Natural killer cell treated with Interleukin-12 subunit alpha and Interleukin-12 subunit beta and Interleukin-15 and Interleukin-18, amount 100 ng/mL, for 72 hours (primary cell): ENCODE results near the gene SMCO4. TPM values are rescaled to one million over a fixed set of nuclear protein-coding genes. Genes with fewer than 3 reads are reported as not detected.

Experiments
- ATAC-seq, 2 donors: fragments of 150-1000 bp; cut with Tn5 transposase in 1 of 2; sonication (Bioruptor Pico), chemical (Tn5 transposase) in 1 of 2; 2 replicates each; pipeline ENCODE4 v1.10.0; 2021
- DNase-seq: peaks from one replicate; pipeline ENCODE4 v3.0.0; 2022; ENCODE audit warnings: low spot score
- H3K27ac Mint-ChIP-seq, 2 donors: 1 replicate in 1 of 2; 2 replicates in 1 of 2; pipeline ENCODE4 v1.8.0; 2022; ENCODE audit warnings: mixed read lengths in 2 of 2, mild to moderate bottlenecking in 1 of 2, moderate library complexity in 1 of 2
- H3K27me3 Mint-ChIP-seq, 2 donors: 1 replicate in 1 of 2; 2 replicates in 1 of 2; pipeline ENCODE4 v1.8.0; 2022; ENCODE audit warnings: mixed read lengths in 2 of 2
- H3K36me3 Mint-ChIP-seq: one replicate; pipeline ENCODE4 v1.8.0; 2022; ENCODE audit warnings: mixed read lengths
- H3K4me1 Mint-ChIP-seq, 2 donors: 1 replicate in 1 of 2; 2 replicates in 1 of 2; pipeline ENCODE4 v1.8.0; 2022; ENCODE audit warnings: low read depth in 2 of 2, mixed read lengths in 2 of 2, mild to moderate bottlenecking in 1 of 2
- H3K4me3 Mint-ChIP-seq: one replicate; pipeline ENCODE4 v1.8.0; 2022; ENCODE audit warnings: mixed read lengths
- H3K9me3 Mint-ChIP-seq: 2 replicates; pipeline ENCODE4 v1.8.0; 2022; ENCODE audit warnings: mixed read lengths
- total RNA-seq, 2 donors: library from RNA; stranded (reverse); gene quantifications; one replicate each; pipeline ENCODE4 v1.2.3, GENCODE V29; 2022

SMCO4 gene
- total RNA-seq, 2 donors from 2014 or later, result 12.7 to 17.9 TPM

DNA sequence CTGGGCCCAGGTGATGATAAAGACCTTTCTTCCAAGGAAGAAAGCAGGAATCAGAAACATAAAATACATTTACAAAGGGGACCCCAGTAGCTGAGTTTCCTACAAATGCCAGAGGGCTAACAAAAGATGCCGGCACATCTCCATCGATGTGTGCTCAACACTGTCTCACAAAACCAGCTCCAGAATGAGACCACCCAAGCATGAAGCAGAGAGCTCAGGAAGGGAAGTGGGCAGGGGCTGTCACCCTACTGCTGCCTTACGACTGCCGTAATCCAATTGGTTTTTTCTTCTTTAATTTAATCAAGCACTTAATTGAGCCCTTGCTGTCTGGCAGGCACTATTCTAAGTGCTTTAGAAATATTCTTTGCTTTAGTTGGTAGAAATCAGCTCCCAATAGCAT is 26.1 kb downstream of the SMCO4 start:
- no peaks in the 10 kb centered on the region for H3K27me3 Mint-ChIP-seq
- peaks cover 18 to 24% of the 10 kb centered on the region in 2 donors for H3K4me1 Mint-ChIP-seq
- ATAC-seq, result no peak
- no peak overlapping the region for H3K4me3 Mint-ChIP-seq
- H3K36me3 Mint-ChIP-seq, result no peaks in the 10 kb centered on the region
- no peak overlapping the region for H3K27ac Mint-ChIP-seq
- no peaks in the 10 kb centered on the region for H3K9me3 Mint-ChIP-seq
- DNase-seq, result no peak

DNA sequence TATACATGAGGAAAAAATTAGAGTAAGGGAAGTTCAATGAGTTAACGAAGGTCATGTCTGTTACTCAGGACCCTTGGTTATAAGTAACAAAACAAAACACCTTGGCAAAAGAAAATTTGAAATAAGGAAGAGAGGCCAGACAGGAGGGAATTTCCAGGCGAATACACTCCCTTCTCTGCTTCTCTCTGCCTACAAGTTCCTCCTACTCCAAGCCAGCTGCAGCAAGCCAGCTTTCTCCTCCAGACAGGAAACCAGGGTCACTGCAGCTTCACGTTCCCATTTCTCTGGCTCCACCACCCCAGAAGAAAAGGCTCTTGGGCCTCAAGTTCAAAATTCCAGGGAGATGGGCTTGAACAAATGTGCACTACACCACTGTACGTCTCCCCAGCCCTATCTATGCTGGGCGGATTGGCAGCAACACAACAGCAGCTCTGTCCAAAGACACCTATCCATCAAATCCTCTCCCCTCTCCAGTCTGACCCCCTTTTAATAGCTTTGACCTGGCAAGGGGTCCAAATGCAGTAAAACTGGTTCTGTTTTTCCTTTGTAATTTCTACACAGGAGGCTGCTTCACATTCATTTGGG is 27.7 kb downstream of the SMCO4 start:
- no peak for ATAC-seq
- H3K9me3 Mint-ChIP-seq, result no peaks in the 10 kb centered on the region
- no peak overlapping the region for H3K27ac Mint-ChIP-seq
- peaks cover 10 to 15% of the 10 kb centered on the region in 2 donors for H3K4me1 Mint-ChIP-seq
- DNase-seq, result no peak
- no peaks in the 10 kb centered on the region for H3K27me3 Mint-ChIP-seq
- no peak overlapping the region for H3K4me3 Mint-ChIP-seq
- no peaks in the 10 kb centered on the region for H3K36me3 Mint-ChIP-seq

DNA sequence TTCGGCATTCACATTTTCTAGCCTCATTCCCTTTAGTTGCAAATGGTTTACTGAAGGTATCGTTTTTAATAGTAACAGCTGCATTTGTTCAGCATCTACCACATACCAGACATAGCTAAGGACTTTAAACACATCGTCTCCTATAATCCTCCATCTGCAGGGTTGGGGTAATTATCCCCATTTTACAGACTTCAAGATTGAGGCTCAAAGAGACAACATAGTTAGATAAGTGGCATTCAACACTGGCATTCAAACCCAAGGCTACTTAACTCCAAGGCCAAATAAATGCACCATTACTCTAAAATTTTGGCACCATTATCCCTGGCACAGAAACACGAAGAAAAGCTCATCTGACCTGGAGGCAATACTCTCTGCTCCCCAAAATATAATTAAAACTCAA is 28.5 kb downstream of the SMCO4 start:
- H3K36me3 Mint-ChIP-seq, result no peaks in the 10 kb centered on the region
- DNase-seq (no peak), ATAC-seq (no peak)
- H3K4me3 Mint-ChIP-seq, result no peak overlapping the region
- H3K27me3 Mint-ChIP-seq, result no peaks in the 10 kb centered on the region
- H3K9me3 Mint-ChIP-seq, result no peaks in the 10 kb centered on the region
- H3K27ac Mint-ChIP-seq, result no peak overlapping the region
- H3K4me1 Mint-ChIP-seq, result peaks cover 7 to 14% of the 10 kb centered on the region in 2 donors

DNA sequence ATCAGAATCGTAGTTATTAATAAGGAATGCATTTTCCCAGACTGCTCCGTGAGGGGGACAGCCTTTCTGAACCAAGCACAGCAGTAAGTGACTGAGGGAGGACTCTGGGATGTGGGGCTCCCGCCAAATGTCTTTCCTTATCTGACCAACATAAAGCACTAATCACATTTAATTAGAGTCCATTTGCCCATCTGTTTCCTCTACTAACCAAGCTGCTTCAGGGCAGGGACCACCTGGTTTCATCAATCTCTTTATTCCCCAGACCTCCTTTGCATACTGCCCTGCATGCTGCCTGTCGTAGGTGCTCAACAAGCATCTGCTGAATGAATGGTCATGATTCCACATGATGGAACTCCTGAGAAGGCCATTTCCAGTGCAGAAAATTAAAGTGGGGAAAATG is 29.4 kb downstream of the SMCO4 start:
- DNase-seq, result no peak

DNA sequence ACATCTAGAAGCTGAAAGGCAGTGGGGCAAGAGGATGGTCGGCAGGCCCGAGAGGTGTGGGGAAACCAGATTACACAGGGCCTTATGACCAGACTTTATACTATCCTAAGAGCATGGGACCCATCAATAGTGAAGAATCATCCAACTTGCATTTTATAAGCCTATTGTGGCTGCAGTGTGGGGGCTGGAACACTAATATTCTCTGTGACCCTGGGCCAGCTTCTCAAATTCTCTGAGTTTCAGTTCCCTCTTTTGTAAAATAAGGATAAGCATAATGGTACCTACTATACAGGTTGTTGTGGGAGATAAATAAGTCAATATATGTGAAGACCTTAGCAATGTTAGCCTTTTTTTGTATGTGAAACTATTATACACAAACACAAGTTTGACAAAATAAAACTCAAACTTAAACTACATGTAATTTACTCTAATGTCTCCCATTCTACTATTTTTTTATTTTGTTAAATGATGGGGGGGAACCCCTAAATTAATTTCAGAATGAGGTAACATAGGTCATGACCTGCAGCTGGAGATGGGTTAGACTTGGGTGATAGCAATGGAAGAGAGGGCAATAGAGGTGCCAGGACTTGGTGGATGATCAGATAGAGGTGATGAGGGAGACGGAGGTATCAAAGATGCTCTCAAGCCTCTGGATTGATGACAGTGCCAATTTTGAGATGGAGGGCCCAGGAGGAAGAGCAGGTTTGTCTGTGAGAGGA is 30.1 kb downstream of the SMCO4 start:
- Mint-ChIP-seq H3K36me3 (peaks cover 6% of the 10 kb centered on the region), H3K4me3 (no peak overlapping the region), H3K4me1 (peaks cover 0 to 14% of the 10 kb centered on the region in 2 donors), H3K27ac (no peak overlapping the region), H3K27me3 (no peaks in the 10 kb centered on the region), H3K9me3 (no peaks in the 10 kb centered on the region)
- DNase-seq (no peak), ATAC-seq (no peak)

More for the DNA sequence above, 29.4 kb downstream of the SMCO4 start:
- no peak for ATAC-seq
- Mint-ChIP-seq H3K4me1 (peaks cover 0 to 14% of the 10 kb centered on the region in 2 donors), H3K36me3 (no peaks in the 10 kb centered on the region), H3K4me3 (no peak overlapping the region), H3K27me3 (no peaks in the 10 kb centered on the region), H3K9me3 (no peaks in the 10 kb centered on the region), H3K27ac (no peak overlapping the region)

DNA sequence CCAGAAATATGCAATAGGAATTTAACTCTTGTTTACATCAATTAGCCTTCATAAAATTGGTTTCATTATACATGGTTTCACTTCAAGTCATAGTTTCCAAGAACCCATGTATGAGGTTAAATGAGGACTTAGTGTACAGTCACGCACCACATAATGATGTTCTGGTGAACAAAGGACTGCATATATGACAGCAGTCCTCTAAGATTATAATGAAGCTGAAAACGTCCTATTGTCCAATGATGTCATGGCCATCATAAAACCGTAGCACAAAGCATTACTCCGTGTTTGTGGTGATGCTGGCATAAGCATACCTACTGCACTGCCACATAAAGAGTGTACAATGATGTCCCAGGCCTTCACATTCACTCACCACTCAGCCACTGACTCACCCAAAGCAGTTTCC is 31.1 kb downstream of the SMCO4 start:
- ATAC-seq (peak in 1 of 2 donors; percentile 89), DNase-seq (no peak)
- peak overlapping the region; percentile 37 for H3K4me3 Mint-ChIP-seq
- H3K27me3 Mint-ChIP-seq, result no peaks in the 10 kb centered on the region
- H3K36me3 Mint-ChIP-seq, result peaks cover 6% of the 10 kb centered on the region
- H3K4me1 Mint-ChIP-seq, result peaks cover 0 to 14% of the 10 kb centered on the region in 2 donors
- H3K9me3 Mint-ChIP-seq, result no peaks in the 10 kb centered on the region
- peak overlapping the region in 1 of 2 donors; percentile 36 for H3K27ac Mint-ChIP-seq

DNA sequence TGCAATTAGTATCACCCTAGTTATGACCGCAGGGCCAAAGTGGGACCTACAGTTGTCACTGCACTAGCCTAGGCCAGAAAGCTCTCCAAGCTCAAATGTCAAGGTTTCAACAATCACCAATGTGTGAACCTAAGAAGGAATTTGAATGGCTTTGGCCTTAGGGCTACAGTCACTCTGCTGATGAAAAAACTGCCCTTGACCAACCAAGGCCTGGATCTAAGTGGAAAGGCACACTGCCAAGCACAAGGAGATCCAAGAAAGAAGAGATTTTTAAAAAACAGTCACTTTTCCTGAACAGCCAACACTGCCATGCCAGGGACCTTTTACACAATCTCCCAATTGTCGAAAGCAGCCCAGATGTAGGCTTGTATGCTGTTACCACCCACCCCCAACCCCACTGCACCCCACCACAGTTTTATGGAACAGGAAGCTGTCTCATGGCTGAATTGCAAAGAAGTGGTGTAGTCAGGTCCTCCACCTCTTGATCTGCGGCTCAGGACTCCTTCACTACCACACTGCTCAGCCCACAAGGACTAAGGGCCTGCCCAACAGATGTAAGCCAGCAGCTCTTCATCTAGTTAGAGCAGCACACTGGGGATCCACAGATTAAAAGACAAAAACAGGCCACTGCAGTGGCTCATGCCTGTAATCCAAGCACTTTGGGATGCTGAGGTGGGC is 32.9 kb downstream of the SMCO4 start:
- peaks cover 6% of the 10 kb centered on the region for H3K36me3 Mint-ChIP-seq
- H3K4me3 Mint-ChIP-seq, result no peak overlapping the region
- no peaks in the 10 kb centered on the region for H3K9me3 Mint-ChIP-seq
- peaks cover 3 to 19% of the 10 kb centered on the region in 2 donors for H3K4me1 Mint-ChIP-seq
- no peak overlapping the region for H3K27ac Mint-ChIP-seq
- no peaks in the 10 kb centered on the region for H3K27me3 Mint-ChIP-seq
- DNase-seq (no peak), ATAC-seq (peak in 1 of 2 donors; percentile 6)

DNA sequence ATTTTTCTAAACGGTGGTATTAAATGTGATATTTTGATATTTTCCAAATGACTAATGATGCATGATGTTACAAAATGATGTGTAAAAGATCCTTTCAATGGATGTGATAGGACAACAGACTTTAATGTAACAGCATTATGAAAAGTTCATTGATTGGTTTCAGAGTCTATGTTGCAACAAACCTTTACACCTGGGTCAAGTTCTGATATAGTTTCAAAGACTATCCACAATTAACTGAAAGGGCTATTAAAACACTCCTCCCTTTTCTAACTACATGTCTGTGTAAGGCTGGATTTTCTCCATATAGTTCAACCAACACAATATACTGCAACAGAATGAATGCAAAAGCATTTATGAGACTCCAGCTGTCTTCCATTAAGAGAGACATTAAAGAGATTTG is 35.7 kb downstream of the SMCO4 start:
- H3K27ac Mint-ChIP-seq, result no peak overlapping the region
- H3K36me3 Mint-ChIP-seq, result peaks cover 6% of the 10 kb centered on the region
- no peak overlapping the region for H3K4me3 Mint-ChIP-seq
- ATAC-seq, result no peak
- DNase-seq, result no peak
- H3K4me1 Mint-ChIP-seq, result peaks cover 12 to 22% of the 10 kb centered on the region in 2 donors
- H3K9me3 Mint-ChIP-seq, result no peaks in the 10 kb centered on the region
- H3K27me3 Mint-ChIP-seq, result no peaks in the 10 kb centered on the region

DNA sequence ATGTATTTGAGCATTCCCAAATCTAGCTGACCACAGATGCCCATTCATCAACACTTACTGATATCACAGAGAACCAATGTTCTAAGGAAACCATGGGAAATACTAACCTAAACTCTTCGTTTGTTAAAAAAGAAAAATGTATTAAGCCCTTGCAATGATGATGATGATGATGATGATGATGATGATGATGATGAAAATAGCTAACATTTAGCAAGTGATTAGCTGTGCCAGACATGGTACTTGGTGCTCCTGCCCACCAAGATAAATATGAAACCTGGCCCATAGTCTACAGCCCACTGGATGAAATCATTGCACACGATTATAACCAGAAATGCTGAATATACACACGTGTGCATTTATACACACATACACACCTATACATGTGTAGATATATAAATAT is 37.5 kb downstream of the SMCO4 start:
- peaks cover 6% of the 10 kb centered on the region for H3K36me3 Mint-ChIP-seq
- DNase-seq, result no peak
- H3K4me3 Mint-ChIP-seq, result no peak overlapping the region
- H3K4me1 Mint-ChIP-seq, result peaks cover 12 to 17% of the 10 kb centered on the region in 2 donors
- no peaks in the 10 kb centered on the region for H3K9me3 Mint-ChIP-seq
- no peak overlapping the region for H3K27ac Mint-ChIP-seq
- no peak for ATAC-seq
- H3K27me3 Mint-ChIP-seq, result no peaks in the 10 kb centered on the region

DNA sequence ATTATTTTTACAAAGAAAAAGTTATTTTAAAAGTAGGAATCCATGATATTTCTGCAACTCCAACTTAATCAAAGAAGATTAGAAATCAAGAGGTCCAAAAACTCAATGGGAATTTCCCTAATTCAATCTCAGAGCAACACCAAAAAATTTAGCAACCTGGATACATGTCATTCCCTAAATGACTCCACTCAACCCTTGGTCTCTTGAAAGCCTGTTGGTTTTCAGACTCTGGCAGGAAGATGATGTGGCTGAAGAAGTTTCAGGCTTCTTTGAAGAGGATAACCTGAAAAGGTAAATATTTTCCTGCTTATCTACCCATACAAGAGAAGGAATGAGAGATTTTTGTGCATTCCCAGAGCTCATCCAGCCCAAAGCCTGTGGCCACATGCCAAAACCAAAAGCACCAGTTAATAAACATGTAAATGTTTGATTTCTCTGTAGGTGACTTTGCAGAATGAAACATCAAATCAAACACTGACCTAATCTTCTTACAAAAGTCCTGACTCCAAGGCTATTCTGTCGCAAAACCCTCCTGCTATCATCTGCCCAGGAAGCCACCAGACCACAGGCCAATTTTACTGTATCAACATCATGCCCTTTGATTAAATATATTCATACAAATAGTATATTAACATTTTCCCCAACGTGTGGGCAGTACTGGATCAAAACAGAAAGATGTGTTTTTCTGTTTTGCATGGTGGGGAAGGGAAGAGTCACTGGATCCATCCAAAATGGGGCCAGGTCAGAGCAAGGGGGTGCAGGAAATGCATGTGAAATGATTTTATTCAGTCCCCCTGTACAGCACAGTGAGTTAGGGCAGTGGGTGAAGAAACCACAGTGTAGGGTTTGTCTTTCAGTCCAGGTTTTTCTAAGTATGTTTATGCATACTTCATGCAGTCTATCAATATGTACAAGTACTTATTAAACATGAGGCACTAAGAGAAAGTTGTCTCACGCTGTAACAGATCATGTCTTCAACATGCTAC is 38.8 kb downstream of the SMCO4 start:
- Mint-ChIP-seq H3K4me3 (no peak overlapping the region), H3K27ac (no peak overlapping the region), H3K27me3 (no peaks in the 10 kb centered on the region), H3K36me3 (peaks cover 6% of the 10 kb centered on the region), H3K9me3 (no peaks in the 10 kb centered on the region), H3K4me1 (peaks cover 12 to 17% of the 10 kb centered on the region in 2 donors)
- no peak for DNase-seq
- ATAC-seq, result no peak

DNA sequence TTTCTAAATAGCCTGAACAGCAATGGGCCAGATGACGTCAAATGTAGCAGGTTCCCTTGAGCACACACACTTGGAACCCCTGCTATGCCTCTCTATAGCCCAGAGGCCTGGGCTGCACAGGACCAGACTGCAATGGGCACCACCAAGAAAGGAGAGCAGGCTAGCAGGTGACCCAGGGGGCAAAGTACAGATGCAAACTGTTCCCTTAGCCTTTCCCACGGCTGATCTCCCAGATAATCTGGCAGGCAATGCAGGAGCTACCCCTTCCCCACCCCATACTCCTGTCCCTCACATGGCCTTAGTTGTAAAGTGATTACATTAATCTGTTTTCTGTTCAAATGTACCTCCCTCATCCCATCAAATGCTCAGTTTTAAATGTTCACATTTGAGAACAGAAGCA is 41.3 kb downstream of the SMCO4 start:
- Mint-ChIP-seq H3K36me3 (no peaks in the 10 kb centered on the region), H3K4me3 (no peak overlapping the region), H3K27ac (no peak overlapping the region), H3K27me3 (no peaks in the 10 kb centered on the region), H3K4me1 (peaks cover 12 to 17% of the 10 kb centered on the region in 2 donors), H3K9me3 (no peaks in the 10 kb centered on the region)
- no peak for DNase-seq
- no peak for ATAC-seq

DNA sequence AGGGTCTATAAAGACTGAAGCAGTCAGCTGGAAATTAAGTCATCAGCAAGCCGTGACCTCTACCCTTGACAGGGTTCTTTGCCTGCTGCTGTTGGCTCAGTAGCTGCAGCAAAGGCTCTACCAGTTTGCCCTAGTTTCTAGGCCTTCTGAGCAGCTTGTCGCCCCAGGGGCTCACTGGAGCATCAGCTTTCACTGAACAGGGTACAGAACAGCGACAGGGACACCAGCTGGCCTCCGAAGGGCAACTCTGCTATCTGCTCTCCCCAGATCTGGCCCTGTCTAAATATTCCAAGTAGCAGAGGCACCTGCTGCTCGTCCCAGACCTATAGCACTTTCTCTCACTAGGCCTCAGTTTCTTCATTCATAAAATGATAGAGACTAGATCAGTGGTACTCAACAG is 42.4 kb downstream of the SMCO4 start:
- Mint-ChIP-seq H3K4me3 (no peak overlapping the region), H3K36me3 (no peaks in the 10 kb centered on the region)
- ATAC-seq, result no peak

DNA sequence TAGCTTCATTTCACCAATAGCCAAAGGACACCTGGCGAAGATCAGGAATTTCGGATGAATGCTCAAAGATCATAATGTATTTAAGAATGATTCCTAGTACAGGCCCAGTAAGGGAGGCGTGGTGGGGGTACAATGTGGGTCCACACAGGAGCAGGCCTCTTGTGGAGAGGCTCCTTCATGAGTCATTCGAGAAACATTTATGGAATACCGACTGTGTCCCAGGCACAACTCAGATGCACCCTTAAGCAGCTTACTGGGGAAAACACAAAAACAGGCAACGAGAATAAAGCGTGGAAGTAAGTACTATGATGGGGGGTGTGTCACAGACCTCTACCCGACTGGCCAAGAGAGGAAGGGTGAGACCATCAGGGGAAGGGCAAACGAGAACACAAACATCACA is 44.5 kb downstream of the SMCO4 start:
- Mint-ChIP-seq H3K9me3 (no peaks in the 10 kb centered on the region), H3K4me3 (no peak overlapping the region), H3K4me1 (no peaks in the 10 kb centered on the region), H3K27me3 (no peaks in the 10 kb centered on the region), H3K36me3 (no peaks in the 10 kb centered on the region), H3K27ac (no peak overlapping the region)
- ATAC-seq (no peak), DNase-seq (no peak)

More for the DNA sequence above, 42.4 kb downstream of the SMCO4 start:
- Mint-ChIP-seq H3K27me3 (no peaks in the 10 kb centered on the region), H3K4me1 (peaks cover 12 to 15% of the 10 kb centered on the region in 2 donors), H3K27ac (no peak overlapping the region), H3K9me3 (no peaks in the 10 kb centered on the region)
- no peak for DNase-seq
